ENCODE results near the gene NFYC.

NFYC gene

GRCh38 chr1:40785446-40785845 is 93.9 kb downstream of the NFYC start:
- TF ChIP-seq CTCF (IDR thresholded peaks at IDR 0.05; ENCODE audit: low read depth, low read length), result no peak
- DNase-seq (ENCODE audit: extremely low read depth, low read depth), result no peak

GRCh38 chr1:40786171-40786994 is 94.9 kb downstream of the NFYC start:
- no peak for DNase-seq (ENCODE audit: extremely low read depth, low read depth)
- TF ChIP-seq CTCF (IDR thresholded peaks at IDR 0.05; ENCODE audit: low read depth, low read length), result no peak

- no peak for TF ChIP-seq CTCF (IDR thresholded peaks at IDR 0.05; ENCODE audit: low read depth, low read length)
- no peak for DNase-seq (ENCODE audit: extremely low read depth, low read depth)
These were observed 95.6 kb downstream of the NFYC start for GRCh38 chr1:40786995-40787705.

- TF ChIP-seq CTCF (IDR thresholded peaks at IDR 0.05; ENCODE audit: low read depth, low read length), result no peak
- DNase-seq (ENCODE audit: extremely low read depth, low read depth), result no peak
These were observed 96.4 kb downstream of the NFYC start for GRCh38 chr1:40787737-40788560.

GRCh38 chr1:40788561-40789341 is 97.2 kb downstream of the NFYC start:
- DNase-seq (ENCODE audit: extremely low read depth, low read depth), result no peak
- no peak for TF ChIP-seq CTCF (IDR thresholded peaks at IDR 0.05; ENCODE audit: low read depth, low read length)

- TF ChIP-seq CTCF (IDR thresholded peaks at IDR 0.05; ENCODE audit: low read depth, low read length), result no peak
- no peak for DNase-seq (ENCODE audit: extremely low read depth, low read depth)
These were observed 97.8 kb downstream of the NFYC start for GRCh38 chr1:40789342-40789598.
